A549 treated with Mapracorat at 1 μM for 4 hours (cell line): ENCODE measurements around the gene MIER1. TPM values are rescaled to one million over a fixed set of nuclear protein-coding genes. Genes with fewer than 3 reads are reported as not detected.

Experiments used
- total RNA-seq: library from RNA; stranded (reverse); fragments of 200-300 nt; extraction: Qiagen RNA extraction; gene quantifications from 5 replicates; pipeline ENCODE4 v1.2.3, GENCODE V29; 2022

The MIER1 gene
- total RNA-seq: 8.4 to 11.9 TPM (median 10.1 TPM) in 5 replicates

DNA sequence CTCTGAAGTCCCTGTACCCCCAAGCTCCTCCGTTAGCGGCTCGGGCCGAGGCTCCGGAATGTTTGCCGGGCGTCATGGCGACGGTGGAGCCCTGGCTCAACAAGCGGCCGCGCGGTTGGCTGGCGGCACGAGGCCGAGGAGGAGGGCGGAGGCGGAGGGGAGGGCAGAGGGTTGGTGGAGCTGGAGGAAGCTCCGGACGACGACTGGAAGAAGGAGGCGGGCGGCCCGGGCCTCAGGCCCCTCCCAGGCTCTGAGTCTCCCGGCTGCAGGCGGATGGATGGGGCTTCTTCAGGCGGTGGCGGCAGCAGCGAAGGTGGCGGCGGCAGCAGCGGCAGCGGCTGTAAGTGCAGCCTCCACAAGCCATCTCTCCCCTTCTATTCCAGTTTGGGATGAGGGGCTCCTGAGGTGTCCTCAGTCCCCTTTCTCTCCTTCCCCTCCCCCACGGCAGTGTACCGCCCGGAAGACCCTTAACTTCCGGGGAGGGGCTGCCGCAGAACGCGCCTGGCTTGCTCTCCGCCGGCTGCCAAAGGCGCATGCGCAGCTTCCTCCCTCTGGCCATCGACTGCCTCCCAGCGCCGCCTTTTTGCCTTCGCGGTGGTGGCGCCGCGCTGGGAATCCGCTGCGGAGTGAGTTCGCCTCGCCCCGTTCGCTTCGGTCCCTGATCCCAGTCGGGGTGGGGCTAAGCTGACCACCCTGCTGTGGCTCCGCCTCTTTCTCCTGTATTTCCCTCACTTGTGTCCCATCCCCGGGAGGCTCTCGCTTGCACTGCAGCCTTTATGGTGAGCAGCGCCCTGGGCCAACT, at the start of gene MIER1, which contains the start of gene DNAI4:
Gene MIER1, plus strand, starts transcription at position 235 of the 802 bp plus-strand sequence. Its CDS starts 39 bp downstream, at position 274.
Gene DNAI4, minus strand, starts transcription at position 101 of the 802 bp plus-strand sequence. Its CDS starts 25 bp downstream, at position 76.

Other genes starting within 250 kb of the MIER1 start
- not detected in 5 replicates for gene DYNLT5, start 172.5 kb upstream of the MIER1 start, total RNA-seq
- not detected in 5 replicates for gene INSL5, start 123.7 kb upstream of the MIER1 start, total RNA-seq
- 0.51 to 2.7 TPM (median 0.70 TPM) in 5 replicates for gene DNAI4, start 134 bp upstream of the MIER1 start, total RNA-seq
- gene SLC35D1, start 129.2 kb downstream of the MIER1 start, total RNA-seq: 6.6 to 7.9 TPM (median 7.6 TPM) in 5 replicates
- not detected in 5 replicates for gene C1orf141, start 210.0 kb downstream of the MIER1 start, total RNA-seq
- gene IL23R, start 241.5 kb downstream of the MIER1 start, total RNA-seq: not detected in 5 replicates